ENCODE measurements around the gene DDX6.

DNA sequence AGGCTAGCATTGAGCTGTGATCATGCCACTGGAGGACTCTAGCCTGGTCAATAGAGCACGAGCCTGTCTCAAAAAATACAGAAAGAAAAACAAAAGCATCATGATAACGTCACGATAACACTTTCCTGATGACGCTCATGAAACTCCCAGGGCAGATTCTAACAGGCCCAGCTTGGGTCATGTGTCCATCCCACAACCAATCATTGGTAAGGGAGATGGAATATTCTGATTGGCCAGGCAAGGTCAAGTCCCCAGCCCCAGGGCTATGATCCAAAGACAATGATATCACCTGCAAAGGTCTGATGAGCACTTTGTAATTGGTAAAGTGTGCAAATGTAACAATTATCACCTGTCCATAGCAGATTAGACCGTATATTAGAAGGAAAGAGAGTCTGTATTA, 21.5 kb upstream of the DDX6 start:
- TF ChIP-seq, protein P1, sequence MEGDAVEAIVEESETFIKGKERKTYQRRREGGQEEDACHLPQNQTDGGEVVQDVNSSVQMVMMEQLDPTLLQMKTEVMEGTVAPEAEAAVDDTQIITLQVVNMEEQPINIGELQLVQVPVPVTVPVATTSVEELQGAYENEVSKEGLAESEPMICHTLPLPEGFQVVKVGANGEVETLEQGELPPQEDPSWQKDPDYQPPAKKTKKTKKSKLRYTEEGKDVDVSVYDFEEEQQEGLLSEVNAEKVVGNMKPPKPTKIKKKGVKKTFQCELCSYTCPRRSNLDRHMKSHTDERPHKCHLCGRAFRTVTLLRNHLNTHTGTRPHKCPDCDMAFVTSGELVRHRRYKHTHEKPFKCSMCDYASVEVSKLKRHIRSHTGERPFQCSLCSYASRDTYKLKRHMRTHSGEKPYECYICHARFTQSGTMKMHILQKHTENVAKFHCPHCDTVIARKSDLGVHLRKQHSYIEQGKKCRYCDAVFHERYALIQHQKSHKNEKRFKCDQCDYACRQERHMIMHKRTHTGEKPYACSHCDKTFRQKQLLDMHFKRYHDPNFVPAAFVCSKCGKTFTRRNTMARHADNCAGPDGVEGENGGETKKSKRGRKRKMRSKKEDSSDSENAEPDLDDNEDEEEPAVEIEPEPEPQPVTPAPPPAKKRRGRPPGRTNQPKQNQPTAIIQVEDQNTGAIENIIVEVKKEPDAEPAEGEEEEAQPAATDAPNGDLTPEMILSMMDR (IDR thresholded peaks at IDR 0.05 in 2 of 3, conservative IDR thresholded peaks at IDR 0.05 in 1 of 3; ENCODE audit: control insufficient read depth in 2 of 3, extremely low read depth in 1 of 3, insufficient read depth in 1 of 3, low read depth in 3 of 3, low read length in 3 of 3): no peak
- TF ChIP-seq, protein P2, sequence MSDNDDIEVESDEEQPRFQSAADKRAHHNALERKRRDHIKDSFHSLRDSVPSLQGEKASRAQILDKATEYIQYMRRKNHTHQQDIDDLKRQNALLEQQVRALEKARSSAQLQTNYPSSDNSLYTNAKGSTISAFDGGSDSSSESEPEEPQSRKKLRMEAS (IDR thresholded peaks at IDR 0.05; ENCODE audit: low read depth, low read length): no peak
- TF ChIP-seq, protein P3, sequence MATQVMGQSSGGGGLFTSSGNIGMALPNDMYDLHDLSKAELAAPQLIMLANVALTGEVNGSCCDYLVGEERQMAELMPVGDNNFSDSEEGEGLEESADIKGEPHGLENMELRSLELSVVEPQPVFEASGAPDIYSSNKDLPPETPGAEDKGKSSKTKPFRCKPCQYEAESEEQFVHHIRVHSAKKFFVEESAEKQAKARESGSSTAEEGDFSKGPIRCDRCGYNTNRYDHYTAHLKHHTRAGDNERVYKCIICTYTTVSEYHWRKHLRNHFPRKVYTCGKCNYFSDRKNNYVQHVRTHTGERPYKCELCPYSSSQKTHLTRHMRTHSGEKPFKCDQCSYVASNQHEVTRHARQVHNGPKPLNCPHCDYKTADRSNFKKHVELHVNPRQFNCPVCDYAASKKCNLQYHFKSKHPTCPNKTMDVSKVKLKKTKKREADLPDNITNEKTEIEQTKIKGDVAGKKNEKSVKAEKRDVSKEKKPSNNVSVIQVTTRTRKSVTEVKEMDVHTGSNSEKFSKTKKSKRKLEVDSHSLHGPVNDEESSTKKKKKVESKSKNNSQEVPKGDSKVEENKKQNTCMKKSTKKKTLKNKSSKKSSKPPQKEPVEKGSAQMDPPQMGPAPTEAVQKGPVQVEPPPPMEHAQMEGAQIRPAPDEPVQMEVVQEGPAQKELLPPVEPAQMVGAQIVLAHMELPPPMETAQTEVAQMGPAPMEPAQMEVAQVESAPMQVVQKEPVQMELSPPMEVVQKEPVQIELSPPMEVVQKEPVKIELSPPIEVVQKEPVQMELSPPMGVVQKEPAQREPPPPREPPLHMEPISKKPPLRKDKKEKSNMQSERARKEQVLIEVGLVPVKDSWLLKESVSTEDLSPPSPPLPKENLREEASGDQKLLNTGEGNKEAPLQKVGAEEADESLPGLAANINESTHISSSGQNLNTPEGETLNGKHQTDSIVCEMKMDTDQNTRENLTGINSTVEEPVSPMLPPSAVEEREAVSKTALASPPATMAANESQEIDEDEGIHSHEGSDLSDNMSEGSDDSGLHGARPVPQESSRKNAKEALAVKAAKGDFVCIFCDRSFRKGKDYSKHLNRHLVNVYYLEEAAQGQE (IDR thresholded peaks at IDR 0.05; ENCODE audit: low read depth, low read length): no peak
- TF ChIP-seq POLR2A (IDR thresholded peaks at IDR 0.05; ENCODE audit: low read depth, low read length): no peak
- no peak for TF ChIP-seq JUND (IDR thresholded peaks at IDR 0.05; ENCODE audit: low read depth, low read length)
